OCI-LY3 (cell line): ENCODE measurements around the gene ART5.

Experiments used
- CTCF ChIP-seq: fragments of 200-600, 300-600 bp; sonication (generic); IDR thresholded peaks from 2 replicates; pipeline ENCODE4 v1.5.1; 2014; ENCODE audit warnings: antibody characterized with exemption, low read length, low read depth
- EZH2phosphoT487 ChIP-seq: fragments of 200-600 bp; shearing (Covaris generic); IDR thresholded peaks from 2 replicates; pipeline ENCODE4 v1.6.1; 2018; ENCODE audit warnings: antibody characterized with exemption, mixed run types, low read depth

GRCh38 chr11:3611976-3612678 is 29.7 kb downstream of the ART5 start:
- TF ChIP-seq CTCF (no peak), EZH2phosphoT487 (no peak)
